GM04504 (cell line): ENCODE data around the gene GPR22.

ENCODE experiments used
- DNase-seq: peaks from one replicate; pipeline ENCODE4 v3.0.0-alpha.2; 2012; ENCODE audit warnings: low read depth

Gene GPR22

GRCh38 chr7:107479303-107479702 is 9.4 kb downstream of the GPR22 start:
- DNase-seq: no peak

DNA sequence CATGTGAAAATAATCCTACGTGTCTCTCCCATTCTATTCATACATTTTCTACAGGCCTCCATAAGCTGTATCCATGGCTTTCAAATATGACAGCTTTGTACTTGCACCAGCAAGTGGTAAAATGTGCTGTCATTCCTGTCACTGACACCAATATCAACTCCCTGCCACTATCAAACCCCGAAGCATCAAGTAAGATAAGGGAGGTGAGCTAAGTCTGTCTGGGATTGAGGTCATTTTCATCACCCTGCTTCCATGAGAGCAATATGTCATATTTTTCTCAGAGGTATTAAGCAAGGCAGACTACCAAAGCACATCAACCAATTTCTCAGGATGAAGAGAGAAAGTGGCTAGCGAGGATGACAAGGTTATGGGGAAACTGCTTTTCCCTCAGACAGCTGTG is 11.1 kb downstream of the GPR22 start:
- no peak for DNase-seq

DNA sequence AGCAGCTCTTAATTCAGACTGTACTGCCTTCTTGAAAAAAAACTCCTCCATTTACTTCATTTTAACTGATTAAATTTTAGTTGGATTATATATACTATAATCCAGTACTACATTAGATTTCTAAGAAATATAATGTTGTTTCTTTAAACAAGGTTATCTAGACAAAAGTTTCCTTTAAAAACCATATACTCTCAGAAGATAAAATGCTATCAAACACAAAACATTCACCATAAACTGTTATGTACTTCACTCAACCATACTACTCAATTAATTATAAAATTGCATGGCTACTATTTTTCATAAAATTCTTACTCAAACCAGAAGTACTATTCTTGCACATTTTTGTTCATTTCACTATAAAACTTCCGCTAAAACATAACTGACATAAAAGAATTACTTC is 12.7 kb downstream of the GPR22 start:
- DNase-seq: no peak

- no peak for DNase-seq
These were observed 16.2 kb downstream of the GPR22 start for GRCh38 chr7:107486041-107486440.

DNA sequence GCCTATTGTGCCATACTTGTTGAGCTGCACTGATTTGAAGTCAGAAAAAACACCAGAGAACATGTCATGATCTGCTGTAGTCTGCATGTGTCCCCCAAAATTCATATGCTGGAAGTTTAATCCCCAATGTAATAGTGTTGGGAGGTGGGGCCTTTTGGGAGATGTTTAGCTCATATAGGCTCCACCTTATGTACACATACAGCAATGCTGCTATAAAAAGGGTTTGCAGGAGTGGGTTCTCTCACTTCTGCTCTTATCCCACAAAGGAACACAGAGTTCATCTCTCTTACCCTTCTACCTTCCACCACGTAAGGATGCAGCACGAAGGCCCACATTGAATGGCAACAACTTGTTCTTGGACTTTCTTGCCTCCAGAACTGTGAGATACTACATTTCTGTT is 23.0 kb downstream of the GPR22 start:
- DNase-seq: no peak

- no peak for DNase-seq
These were observed 24.5 kb downstream of the GPR22 start for GRCh38 chr7:107494315-107494751.

DNA sequence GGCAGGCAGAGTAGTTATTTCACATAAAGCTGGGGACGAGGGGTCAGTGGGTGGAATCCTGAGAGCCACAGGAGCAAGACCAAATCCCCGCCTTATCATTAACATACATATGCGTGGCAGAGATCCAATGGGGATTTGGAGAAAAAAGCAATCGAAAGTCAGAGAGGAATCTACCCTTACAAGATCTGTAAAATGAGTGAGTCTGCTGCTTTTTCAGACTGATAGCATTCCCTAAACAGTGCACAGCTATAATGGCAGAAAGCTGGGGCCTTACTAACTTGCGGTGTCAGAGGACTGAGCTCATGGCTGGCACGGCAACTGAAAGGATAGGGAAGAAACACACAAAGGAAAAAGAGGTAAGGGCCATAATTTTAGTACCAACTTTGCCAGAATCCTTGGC is 25.0 kb downstream of the GPR22 start:
- no peak for DNase-seq

DNA sequence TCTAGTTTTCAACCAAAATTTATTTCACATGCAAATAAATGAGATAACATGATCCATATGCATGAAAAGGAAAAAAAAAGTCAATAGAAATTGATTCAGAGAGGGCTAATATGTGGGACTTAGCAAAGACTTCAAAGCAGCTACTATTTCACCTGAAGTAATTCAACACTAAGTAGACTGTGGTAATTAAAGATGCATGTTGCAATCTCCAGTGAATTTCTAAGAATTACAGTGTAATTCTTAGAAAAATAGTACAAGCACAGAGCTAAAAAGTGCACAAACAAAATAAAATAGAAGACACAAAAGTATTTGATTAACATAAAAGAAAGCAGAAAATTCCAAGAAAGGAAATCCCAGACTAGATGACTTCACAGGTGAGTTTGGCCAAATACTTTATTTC is 25.7 kb downstream of the GPR22 start:
- no peak for DNase-seq

- no peak for DNase-seq
These were observed 29.9 kb downstream of the GPR22 start for GRCh38 chr7:107499731-107500130.

- DNase-seq: peak; percentile 13
These were observed 31.7 kb downstream of the GPR22 start for GRCh38 chr7:107501593-107501992.

GRCh38 chr7:107502154-107502553 is 32.3 kb downstream of the GPR22 start:
- DNase-seq: no peak

GRCh38 chr7:107502797-107503196 is 32.9 kb downstream of the GPR22 start:
- no peak for DNase-seq

DNA sequence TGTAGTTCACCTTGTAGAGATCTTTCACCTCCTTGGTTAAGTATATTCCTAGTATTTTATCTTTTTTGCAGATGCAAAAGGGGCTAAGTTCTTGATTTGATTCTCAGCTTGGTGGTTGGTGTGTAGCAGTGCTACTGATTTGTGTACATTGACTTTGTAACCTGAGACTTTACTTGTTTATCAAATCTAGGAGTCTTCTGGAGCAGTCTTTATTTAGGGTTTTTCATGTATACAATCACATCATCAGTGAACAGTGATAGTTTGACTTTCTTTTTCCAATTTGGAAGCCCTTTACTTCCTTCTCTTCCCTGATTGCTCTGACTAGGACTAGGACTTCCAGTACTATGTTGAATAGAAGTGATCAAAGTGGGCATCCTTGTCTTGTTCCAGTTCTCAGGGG is 33.8 kb downstream of the GPR22 start:
- DNase-seq: no peak

DNA sequence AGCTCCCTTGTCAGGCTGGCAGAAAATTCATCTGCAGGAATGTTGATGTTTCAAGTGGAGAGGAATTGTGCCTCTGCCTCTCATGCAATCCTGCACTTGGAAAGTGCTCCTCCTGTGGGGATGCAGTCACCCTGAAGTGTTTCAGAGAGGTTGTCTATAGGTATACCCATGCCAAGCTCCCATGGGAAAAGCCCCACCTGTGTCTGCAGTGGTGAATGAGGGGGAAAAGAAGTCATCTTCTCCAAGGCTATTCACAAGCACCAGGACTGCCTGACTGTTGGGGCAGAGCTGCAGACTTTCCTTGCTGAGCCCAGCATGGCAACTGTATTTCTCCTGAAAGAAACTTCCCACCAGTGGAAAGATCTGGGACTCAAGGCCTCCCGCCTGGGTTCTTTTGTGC is 35.5 kb downstream of the GPR22 start:
- DNase-seq: no peak

DNA sequence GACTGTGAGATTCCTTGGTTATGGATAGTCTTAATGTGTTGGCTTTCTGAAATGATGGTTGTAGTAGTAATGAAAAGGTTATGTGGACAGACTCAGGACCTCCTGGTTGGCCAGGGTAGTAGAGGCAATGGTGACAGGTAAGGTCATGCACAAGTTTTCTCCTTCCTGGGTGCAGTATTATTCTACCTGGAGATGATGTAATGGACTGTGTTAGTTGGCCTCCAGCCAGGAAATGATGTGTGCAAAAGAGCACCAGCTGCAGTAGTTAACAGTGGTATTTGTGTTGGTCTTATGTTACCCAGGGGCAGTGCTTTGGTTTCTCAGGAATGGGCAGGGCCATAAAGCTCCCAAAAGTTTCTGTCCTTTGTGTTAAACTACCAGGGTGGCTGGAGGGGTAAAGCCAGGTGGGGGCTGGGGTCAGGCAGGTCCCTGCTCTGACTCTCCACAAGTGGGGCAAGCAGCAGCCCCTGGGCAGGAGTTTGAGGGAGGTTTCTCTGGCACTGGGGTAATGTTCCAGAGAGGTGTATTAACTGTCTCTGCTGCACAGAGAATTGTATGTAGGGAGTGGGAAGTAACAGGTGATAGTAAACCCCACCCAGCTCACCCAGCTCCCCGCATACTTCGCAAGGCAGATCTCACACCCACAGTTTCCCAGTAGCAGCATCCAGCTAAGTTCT is 36.3 kb downstream of the GPR22 start:
- no peak for DNase-seq

DNA sequence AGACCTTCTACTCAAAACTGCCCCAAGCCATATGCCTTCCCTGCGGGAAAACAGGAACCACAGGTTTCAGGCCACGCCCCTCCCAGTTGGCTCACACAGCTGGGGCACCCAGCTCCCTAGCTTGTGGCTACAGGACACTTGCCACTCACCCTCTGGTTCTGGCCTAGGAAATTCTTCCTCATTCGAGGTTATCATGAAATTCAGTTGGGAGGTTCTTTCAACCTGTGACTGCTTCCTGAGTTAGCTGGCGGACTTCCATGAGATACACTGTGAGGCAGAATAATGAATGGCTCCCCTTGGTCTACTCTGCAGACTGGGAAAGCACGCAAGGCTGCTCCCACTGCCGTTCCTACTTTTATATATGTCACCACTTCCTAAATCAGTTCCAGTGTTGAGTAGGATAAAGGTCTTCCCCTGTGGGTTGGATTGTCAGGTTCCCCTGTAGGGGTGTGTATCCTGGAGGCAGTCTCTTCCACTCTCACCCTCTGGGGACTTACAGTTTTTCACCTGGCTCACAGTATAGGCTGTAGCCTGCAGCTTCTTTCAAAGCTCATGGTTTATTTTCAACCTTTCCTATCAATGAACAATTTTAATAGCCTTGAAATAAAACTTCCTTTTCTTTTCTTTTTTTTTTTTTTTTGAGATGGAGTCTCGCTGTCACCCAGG is 37.0 kb downstream of the GPR22 start:
- no peak for DNase-seq
